ENCODE measurements around the gene ACTR1A. TPM values are rescaled to one million over a fixed set of nuclear protein-coding genes. Genes with fewer than 3 reads are reported as not detected.
A peak's percentile ranks its signal among the peaks of the same experiment; 100 is the strongest.

ACTR1A gene
- total RNA-seq, 4 donors from 2014 or later: 68.0 to 85.6 (median 82.3) TPM

DNA sequence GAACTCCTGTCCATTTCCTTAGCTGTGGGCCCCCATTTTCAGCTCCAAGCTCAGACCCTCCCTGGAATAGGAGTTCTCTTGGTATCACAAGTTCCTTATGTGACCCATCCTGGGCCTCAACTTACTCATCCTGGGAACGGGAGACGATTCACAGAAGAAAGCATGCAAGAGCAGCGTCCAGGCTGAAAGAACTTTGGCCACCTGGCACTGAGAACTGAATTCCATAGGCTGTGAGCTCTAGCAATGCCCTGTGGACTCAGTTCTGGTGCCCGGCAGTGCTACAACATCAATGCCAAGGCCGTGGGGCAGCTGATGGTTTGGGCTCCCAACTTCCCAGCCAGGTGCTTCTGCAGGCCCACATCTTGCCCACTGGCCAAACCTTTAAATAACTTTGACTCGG lies 66.2 kb downstream of the ACTR1A start:
- peak overlapping the region in 1 of 4 donors; percentile 56 for H3K4me3 ChIP-seq
- TF ChIP-seq CTCF (IDR thresholded peaks at IDR 0.05) (no peak), POLR2A (IDR thresholded peaks at IDR 0.05) (no peak)
- 88 to 90% methylated on average over 1 to 3 of the region's 6 CpGs for WGBS, 2 donors

GRCh38 chr10:102435529-102436233 lies 66.8 kb downstream of the ACTR1A start:
- WGBS, 2 donors: 23% methylated on average over 5 of the region's 14 CpGs; no CpG with 5 or more reads in 1 of the 2 donors
- H3K9me3 ChIP-seq: no peaks in the 10 kb centered on the region
- peak overlapping the region; percentile 7 to 83 (median 48) for H3K27ac ChIP-seq
- H3K4me3 ChIP-seq: peak overlapping the region in 3 of 4 donors; percentile 13 to 56 (median 28)
- no peaks in the 10 kb centered on the region for H3K36me3 ChIP-seq
- H3K4me1 ChIP-seq: peaks cover 9 to 51% (median 16%) of the 10 kb centered on the region in 3 donors
- TF ChIP-seq POLR2A (IDR thresholded peaks at IDR 0.05): no peak
- TF ChIP-seq CTCF (IDR thresholded peaks at IDR 0.05): no peak
- peaks cover 0 to 29% (median 0%) of the 10 kb centered on the region in 4 donors for H3K27me3 ChIP-seq
- no peak for DNase-seq
- intact Hi-C loops (cut with DNase I): no loop called here

More for the DNA sequence above, 66.2 kb downstream of the ACTR1A start:
- H3K27me3 ChIP-seq: peaks cover 0 to 29% (median 0%) of the 10 kb centered on the region in 4 donors
- no peak for DNase-seq
- peaks cover 9 to 47% (median 13%) of the 10 kb centered on the region in 3 donors for H3K4me1 ChIP-seq
- H3K27ac ChIP-seq: no peak overlapping the region
- H3K36me3 ChIP-seq: no peaks in the 10 kb centered on the region
- intact Hi-C loops (cut with DNase I): no loop called here
- no peaks in the 10 kb centered on the region for H3K9me3 ChIP-seq

- DNase-seq: no peak
- peak overlapping the region; percentile 7 to 83 (median 48) for H3K27ac ChIP-seq
- no peak for TF ChIP-seq POLR2A (IDR thresholded peaks at IDR 0.05)
- TF ChIP-seq CTCF (IDR thresholded peaks at IDR 0.05): no peak
- H3K36me3 ChIP-seq: no peaks in the 10 kb centered on the region
- 47% methylated on average over 5 of the region's 5 CpGs for whole genome bisulfite sequencing, 2 donors
- peaks cover 9 to 51% (median 16%) of the 10 kb centered on the region in 3 donors for H3K4me1 ChIP-seq
- peaks cover 0 to 29% (median 0%) of the 10 kb centered on the region in 4 donors for H3K27me3 ChIP-seq
- H3K9me3 ChIP-seq: no peaks in the 10 kb centered on the region
- intact Hi-C loops (cut with DNase I): no loop called here
- peak overlapping the region in 2 of 4 donors; percentile 28 to 56 for H3K4me3 ChIP-seq
These were observed 67.4 kb downstream of the ACTR1A start for GRCh38 chr10:102435133-102435497.

- 32 to 34% methylated on average over 8 to 9 of the region's 9 CpGs for WGBS, 2 donors
These were observed 67.9 kb downstream of the ACTR1A start for GRCh38 chr10:102434394-102435132.

More at GRCh38 chr10:102434394-102435132, 67.9 kb downstream of the ACTR1A start:
- no peaks in the 10 kb centered on the region for H3K36me3 ChIP-seq
- H3K27me3 ChIP-seq: peaks cover 0 to 29% (median 0%) of the 10 kb centered on the region in 4 donors
- H3K4me3 ChIP-seq: no peak overlapping the region
- TF ChIP-seq CTCF (IDR thresholded peaks at IDR 0.05): no peak
- TF ChIP-seq POLR2A (IDR thresholded peaks at IDR 0.05): no peak
- H3K4me1 ChIP-seq: peaks cover 9 to 51% (median 16%) of the 10 kb centered on the region in 3 donors
- intact Hi-C loops (cut with DNase I): no loop called here
- peak overlapping the region in 3 of 4 donors; percentile 46 to 83 (median 49) for H3K27ac ChIP-seq
- no peak for DNase-seq
- H3K9me3 ChIP-seq: no peaks in the 10 kb centered on the region

All from esophagus squamous epithelium (tissue), 5 donors.